Activated T-helper 1 cell treated with anti-CD3 and anti-CD28 coated beads, Interleukin-2, amount 50 U/mL, for 16 hours (primary cell): ENCODE results near the gene SLC29A1.
"Not testable (repeated sequence)": the region's sequence is repeated elsewhere in the genome, so short reads cannot be mapped to it uniquely, and the experiment has no call there.

ENCODE experiments used
- DNase-seq, 2 donors: peaks; one replicate each; pipeline ENCODE4 v3.0.0-alpha.2; 2020; ENCODE audit warnings: low read depth in 1 of 2, low spot score in 1 of 2

Gene SLC29A1

DNA sequence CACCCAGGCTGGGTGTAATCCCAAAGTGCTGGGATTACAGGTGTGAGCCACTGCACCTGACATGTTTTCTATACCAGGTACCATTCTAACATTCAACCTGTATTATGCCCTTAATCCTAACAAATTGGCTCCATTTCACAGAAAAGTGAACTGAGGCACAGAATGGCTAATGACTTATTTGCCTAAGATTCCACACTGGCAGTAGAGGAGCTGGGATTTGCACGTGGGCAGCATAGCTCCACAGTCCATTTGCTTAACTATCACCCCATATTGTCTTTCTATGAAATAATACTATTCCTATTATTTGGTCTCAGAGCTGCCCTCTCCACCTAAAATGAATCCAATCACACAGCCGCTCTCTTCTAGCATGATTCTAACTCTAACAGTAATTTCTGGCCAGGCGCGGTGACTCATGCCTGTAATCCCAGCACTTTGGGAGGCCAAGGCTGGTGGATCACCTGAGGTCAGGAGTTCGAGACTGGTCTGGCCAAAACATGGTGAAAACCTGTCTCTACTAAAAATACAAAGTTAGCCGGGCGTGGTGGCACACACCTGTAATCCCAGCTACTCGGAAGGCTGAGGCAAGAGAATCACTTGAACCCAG is 30.0 kb upstream of the SLC29A1 start:
- DNase-seq: no peak

- DNase-seq: no peak
Measured at GRCh38 chr6:44194326-44194725, 29.1 kb upstream of the SLC29A1 start.

- not testable (repeated sequence) for DNase-seq
Measured at GRCh38 chr6:44196351-44196750, 27.0 kb upstream of the SLC29A1 start.

DNA sequence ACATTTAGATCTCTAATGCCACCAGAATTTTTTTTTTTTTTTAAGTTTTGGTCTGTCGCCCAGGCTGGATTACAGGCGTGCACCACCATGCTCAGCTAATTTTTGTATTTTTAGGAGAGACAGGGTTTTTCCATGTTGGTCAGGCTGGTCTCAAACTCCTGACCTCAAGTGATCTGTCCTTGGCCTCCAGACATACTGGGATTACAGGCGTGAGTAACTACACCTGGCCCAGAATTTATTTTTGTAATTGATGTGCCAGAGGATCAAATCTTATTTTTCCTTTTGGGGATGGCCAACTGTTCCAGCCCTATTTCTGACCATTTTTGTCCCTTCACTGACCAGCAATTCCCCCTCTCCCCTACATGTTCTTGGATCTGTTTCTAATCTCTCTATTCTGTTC is 24.7 kb upstream of the SLC29A1 start:
- no peak for DNase-seq

- DNase-seq: no peak
Measured at GRCh38 chr6:44199883-44200282, 23.5 kb upstream of the SLC29A1 start.

GRCh38 chr6:44201200-44201599 is 22.2 kb upstream of the SLC29A1 start:
- no peak for DNase-seq

DNA sequence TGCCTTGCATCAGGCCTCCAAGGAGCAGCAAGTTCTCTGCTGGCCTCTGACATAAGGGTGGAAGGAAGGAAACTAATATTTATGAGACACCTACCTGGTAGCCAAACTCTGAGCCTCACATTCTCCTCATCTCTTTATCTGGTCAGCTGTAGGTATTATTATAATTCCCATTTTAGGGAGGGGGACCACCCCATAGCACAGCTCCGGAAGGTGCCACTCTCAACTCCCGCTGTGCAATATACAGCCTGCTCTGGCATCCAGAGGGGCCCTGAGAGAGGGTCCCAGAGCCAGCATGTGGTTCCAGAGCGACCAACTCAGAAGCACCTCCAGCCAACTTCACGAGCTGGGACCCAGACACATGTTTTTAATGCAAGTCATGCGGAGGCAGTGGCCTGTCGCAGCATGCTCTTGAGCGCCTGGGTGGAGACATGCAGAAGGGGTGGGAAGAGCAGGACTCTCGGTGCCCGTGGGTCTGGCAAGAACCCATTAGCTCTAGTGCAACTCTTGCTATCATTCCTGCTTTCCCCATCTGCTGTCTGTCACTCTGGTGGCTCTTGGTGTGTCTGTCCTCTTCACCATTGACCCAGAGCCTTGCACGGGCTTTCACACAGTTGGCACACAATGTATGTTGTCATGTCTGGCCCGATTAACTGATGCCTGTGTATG is 21.6 kb upstream of the SLC29A1 start:
- no peak for DNase-seq

- no peak for DNase-seq
Measured at GRCh38 chr6:44202332-44202971, 20.9 kb upstream of the SLC29A1 start.

DNA sequence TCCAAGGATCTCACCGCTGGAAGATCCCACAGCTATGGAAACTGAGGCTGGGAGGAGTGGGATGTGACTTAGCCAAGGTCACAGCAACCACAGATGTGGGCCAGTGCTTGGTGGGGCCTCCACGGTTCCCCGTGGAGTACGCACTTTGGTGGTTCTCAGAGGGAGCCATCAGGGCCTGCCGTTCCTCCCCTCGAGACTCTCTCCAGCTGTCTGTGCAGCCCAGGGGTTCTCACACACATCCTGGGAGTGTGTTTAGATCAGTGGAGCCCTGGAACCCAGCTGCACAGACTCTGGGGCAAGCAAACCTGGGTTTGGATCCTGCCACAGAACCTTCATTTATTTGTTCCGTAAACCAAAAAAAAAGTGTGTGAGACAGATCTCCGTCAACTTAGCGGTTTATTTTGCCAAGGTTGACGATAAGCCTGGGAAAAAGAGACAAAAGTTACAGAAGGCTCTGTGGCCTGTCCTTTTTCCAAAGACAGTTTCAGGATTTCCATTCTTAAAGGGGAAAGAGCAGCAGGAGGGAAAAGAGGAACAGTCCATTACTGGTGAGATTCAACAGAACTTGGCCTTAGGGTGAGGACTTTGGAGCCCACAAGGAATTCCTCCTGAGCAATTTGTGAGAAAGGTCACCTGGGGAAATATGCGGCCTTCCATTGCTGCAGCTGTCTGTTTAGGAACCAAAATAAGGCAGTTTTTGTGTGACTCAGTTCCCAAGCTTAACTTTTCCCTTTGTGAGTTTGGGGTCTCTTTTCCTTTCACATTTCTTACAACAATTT is 20.2 kb upstream of the SLC29A1 start:
- DNase-seq: no peak

GRCh38 chr6:44203955-44204354 is 19.4 kb upstream of the SLC29A1 start:
- DNase-seq: no peak

DNA sequence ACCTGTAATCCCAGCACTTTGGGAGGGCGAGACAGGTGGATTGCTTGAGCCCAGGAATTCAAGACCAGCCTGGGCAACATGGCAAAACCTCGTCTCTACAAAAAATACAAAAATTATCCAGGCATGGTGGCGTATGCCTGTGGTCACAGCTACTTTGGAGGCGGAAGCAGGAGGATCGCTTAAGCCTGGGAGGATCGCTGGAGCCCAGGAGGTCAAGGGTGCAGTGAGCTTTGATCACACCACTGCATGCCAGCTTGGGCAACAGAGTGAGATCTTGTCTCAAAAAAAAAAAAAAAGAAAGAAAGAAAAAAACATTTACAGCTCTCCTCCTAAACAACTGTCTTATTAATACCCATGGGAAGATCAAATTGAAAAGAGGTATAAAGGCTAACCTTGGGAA is 15.4 kb upstream of the SLC29A1 start:
- DNase-seq: no peak

- no peak for DNase-seq
Measured at GRCh38 chr6:44211284-44211683, 12.1 kb upstream of the SLC29A1 start.

- DNase-seq: no peak
Measured at GRCh38 chr6:44214307-44214706, 9.1 kb upstream of the SLC29A1 start.

GRCh38 chr6:44216677-44217331 is 6.6 kb upstream of the SLC29A1 start, which contains the start of gene MYMX:
Gene MYMX, plus strand, starts transcription at chr6:44216926. Its CDS starts 546 bp downstream, at chr6:44217472.
- no peak for DNase-seq

DNA sequence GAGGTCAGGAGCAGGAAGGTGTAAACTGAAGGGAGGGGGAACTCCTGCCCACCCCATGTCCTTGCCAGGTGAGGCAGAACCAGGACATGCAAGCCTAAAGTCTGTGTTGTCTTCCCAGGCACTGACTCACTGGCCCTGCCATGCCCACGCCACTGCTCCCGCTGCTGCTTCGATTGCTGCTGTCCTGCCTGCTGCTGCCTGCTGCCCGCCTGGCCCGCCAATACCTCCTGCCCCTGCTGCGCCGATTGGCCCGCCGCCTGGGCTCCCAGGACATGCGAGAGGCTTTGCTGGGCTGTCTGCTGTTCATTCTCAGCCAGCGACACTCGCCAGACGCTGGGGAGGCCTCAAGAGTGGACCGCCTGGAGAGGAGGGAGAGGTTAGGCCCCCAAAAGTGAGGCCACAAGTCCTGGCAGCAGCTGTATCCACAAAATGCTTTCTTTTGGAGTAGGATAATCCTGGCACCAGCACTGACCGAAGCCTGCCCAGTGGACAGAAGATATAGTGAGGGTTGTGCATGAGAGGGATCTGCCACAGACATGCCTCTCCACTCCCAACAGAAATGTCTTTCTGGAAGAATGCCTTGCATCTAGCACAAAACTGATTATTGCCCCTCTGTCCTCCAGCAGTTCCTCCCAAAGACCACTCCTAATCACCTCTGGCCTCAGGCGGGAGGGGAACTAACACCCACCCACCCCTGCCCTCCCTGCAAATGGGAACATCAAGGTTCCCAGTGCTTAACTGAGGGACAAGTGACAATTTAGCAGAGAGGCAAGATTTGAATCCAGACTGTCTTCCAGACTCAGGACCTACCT is 5.9 kb upstream of the SLC29A1 start:
- DNase-seq: no peak

DNA sequence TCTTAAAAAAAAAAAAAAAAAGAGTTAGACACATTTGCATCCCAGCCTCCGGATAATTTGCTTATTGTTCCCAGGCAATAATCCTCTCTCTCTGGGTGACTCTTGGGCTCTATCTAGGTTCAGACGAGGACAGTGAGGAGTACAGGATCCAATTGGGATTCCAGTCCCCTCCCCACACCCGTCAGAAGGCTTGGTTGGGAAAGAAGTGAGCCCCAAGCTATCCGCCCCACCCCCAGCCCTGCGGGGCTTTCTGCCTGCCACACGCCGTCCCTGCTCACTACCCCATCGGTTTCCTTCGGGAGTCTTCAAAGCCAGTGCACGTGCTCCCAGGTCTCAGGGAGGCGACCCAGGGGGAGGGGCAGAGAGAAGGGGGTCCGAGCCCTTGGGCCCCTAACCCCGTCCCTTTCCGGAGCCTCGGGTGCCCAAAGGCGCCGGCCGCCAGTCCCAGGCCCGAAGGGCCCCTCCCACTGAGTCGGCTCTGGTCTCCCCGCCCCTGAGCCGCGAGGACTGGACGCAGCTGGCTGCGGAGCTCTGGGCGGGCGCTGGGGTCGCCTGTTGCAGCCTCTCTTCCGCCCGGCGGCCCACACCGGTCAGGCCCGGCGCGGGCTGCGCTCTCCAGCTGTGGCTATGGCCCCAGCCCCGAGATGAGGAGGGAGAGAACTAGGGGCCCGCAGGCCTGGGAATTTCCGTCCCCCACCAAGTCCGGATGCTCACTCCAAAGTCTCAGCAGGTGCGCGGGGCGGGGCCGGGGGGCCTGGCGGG is 4.2 kb upstream of the SLC29A1 start:
- no peak for DNase-seq

GRCh38 chr6:44219815-44220784 is 3.3 kb upstream of the SLC29A1 start:
- no peak for DNase-seq

DNA sequence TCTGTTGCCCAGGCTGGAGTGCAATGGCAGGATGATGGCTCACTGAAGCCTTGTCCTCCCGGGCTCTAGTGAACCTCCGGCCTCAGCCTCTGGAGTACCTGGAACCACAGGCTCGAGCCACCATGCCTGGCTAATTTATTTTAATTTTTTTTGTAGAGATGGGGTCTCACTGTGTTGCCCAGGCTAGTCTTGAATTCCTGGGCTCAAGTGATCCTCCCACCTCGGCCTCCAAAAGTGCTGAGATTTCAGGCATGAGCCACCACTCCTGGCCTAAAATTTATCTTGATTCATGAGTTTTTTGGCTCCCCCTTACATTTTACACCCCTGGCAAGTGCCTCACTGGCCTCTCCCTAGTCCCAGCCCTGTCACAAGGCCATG is 2.5 kb upstream of the SLC29A1 start:
- DNase-seq: no peak
